ENCODE data around the gene CLIC4.

The CLIC4 gene

DNA sequence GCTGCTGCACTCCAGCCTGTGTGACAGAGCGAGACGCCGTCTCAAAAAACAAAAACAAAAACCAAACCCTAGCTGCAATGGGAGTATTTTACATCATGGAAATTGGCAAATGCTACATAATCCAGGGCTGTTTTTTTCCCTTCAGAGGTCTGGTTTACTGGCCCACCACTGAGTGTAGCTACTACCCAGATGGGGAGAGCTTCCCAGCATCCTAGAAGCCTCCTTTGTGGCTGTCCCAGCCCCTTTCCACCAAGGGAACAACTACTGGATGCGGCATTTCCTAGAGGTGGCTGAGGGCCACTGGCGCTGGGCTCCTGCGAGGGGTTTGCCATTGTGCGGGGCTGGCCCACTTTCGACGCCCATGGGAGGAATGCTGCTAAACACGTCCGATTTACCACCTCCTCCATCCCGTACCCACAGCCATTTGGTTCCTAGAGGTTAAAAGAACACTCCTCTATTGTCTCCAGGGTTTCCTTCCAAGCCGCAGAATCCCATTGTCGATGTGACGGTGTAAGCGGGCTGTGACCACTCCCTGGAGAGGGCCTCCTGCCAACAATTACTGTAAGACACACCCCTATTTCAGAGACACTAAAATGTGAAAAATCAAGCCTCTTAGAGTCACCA is 129.5 kb downstream of the CLIC4 start:
- no peak for DNase-seq (ENCODE audit: low read depth, low spot score)
- TF ChIP-seq, protein P1, sequence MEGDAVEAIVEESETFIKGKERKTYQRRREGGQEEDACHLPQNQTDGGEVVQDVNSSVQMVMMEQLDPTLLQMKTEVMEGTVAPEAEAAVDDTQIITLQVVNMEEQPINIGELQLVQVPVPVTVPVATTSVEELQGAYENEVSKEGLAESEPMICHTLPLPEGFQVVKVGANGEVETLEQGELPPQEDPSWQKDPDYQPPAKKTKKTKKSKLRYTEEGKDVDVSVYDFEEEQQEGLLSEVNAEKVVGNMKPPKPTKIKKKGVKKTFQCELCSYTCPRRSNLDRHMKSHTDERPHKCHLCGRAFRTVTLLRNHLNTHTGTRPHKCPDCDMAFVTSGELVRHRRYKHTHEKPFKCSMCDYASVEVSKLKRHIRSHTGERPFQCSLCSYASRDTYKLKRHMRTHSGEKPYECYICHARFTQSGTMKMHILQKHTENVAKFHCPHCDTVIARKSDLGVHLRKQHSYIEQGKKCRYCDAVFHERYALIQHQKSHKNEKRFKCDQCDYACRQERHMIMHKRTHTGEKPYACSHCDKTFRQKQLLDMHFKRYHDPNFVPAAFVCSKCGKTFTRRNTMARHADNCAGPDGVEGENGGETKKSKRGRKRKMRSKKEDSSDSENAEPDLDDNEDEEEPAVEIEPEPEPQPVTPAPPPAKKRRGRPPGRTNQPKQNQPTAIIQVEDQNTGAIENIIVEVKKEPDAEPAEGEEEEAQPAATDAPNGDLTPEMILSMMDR (IDR thresholded peaks at IDR 0.05; ENCODE audit: insufficient read depth, low read length, missing control alignments) = no peak
- ChIA-PET POLR2A (interaction anchor here (1.0 kb wide), 1 partner anchor 13 kb away, joined by 3 read pairs; no protein-coding TSS in a partner anchor), CTCF (interaction anchor here (0.6 to 1.9 kb wide), 4 partner anchors 9 to 186 kb away, joined by 3 to 4 read pairs (median 3); no protein-coding TSS in a partner anchor)
- H3K4me3 ChIP-seq (ENCODE audit: low read depth, low read length) = no peak overlapping the region

DNA sequence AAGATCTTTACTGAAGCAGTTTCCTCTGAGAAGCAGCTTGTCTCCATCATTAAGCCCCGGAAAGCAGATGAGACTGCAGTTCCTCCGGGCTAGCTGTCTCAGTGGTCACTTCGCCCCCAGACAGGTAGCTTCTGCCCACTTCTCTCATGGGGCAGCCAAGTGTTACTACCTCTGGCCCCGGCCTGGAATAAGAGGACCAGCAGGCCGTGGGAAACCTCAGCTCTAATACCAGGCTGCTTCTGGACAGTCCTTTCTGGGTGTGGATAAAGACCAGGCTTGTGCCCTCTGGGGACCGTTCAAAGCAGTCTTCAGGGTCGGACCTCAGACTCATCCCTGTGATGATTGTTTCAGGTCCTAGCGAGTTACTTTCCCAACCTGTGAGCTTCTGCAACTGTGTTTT is 130.0 kb downstream of the CLIC4 start:
- ChIA-PET POLR2A (no interaction called here), CTCF (interaction anchor here (0.8 to 1.9 kb wide), 3 partner anchors 23 to 330 kb away, joined by 3 to 4 read pairs (median 3); no protein-coding TSS in a partner anchor)
- TF ChIP-seq, protein P1 (IDR thresholded peaks at IDR 0.05; ENCODE audit: insufficient read depth, low read length, missing control alignments) = no peak
- DNase-seq (ENCODE audit: low read depth, low spot score) = no peak
- no peak overlapping the region for H3K4me3 ChIP-seq (ENCODE audit: low read depth, low read length)

DNA sequence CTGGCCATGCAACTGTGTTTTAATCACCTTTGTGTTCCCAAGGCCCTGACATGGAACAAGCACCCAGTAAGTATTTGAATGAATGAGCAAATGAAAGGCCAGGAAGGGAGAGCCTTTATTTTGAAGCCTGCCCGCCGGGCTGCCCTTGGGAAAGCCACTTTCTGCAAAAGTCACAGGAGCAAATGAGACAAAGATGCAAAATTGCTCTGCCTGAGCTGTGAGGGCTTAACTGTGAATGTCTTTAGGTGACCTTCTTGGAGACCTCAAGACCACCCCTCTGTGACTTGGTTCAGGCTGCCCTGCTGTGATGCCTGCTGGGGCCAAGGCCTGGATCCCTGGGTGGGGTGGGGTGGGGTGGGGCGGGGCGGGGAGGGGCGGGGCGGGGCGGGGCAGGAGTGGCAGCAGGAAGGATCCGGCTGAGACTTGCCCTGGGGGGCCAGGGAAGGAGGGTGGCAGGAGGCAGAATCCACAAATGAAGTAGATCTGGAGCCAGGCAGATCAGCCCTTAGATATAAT is 130.8 kb downstream of the CLIC4 start:
- POLR2A ChIA-PET = no interaction called here
- TF ChIP-seq, protein P1 (IDR thresholded peaks at IDR 0.05; ENCODE audit: insufficient read depth, low read length, missing control alignments) = no peak
- DNase-seq (ENCODE audit: low read depth, low spot score) = no peak

DNA sequence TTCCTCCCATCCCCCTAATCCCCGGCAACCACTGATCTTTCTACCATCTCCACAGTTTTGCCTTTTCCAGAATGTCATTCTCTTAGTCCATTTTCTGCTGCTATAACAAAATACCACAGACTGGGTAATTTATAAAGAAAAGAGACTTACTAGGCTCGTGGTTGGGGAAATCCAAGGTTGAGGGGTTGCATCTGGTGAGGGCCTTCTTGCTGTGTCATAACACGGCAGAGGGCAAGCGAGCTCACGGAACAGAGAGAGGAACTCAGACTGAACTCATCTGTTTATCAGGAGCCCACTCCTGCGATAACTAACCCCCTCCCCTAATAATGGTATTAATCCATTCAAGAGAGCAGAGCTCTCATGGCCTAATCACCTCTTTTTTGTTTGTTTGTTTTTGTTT is 132.8 kb downstream of the CLIC4 start:
- TF ChIP-seq, protein P1 (IDR thresholded peaks at IDR 0.05; ENCODE audit: insufficient read depth, low read length, missing control alignments) = no peak
- no peak overlapping the region for H3K4me3 ChIP-seq (ENCODE audit: low read depth, low read length)
- no peak for DNase-seq (ENCODE audit: low read depth, low spot score)
- CTCF ChIA-PET = interaction anchor here (2.8 kb wide), 1 partner anchor 20 kb away, joined by 17 read pairs; no protein-coding TSS in a partner anchor
- POLR2A ChIA-PET = no interaction called here

More for the DNA sequence above, 130.8 kb downstream of the CLIC4 start:
- H3K4me3 ChIP-seq (ENCODE audit: low read depth, low read length) = no peak overlapping the region
- CTCF ChIA-PET = interaction anchor here (0.8 kb wide), 1 partner anchor 329 kb away, joined by 3 read pairs; no protein-coding TSS in a partner anchor

DNA sequence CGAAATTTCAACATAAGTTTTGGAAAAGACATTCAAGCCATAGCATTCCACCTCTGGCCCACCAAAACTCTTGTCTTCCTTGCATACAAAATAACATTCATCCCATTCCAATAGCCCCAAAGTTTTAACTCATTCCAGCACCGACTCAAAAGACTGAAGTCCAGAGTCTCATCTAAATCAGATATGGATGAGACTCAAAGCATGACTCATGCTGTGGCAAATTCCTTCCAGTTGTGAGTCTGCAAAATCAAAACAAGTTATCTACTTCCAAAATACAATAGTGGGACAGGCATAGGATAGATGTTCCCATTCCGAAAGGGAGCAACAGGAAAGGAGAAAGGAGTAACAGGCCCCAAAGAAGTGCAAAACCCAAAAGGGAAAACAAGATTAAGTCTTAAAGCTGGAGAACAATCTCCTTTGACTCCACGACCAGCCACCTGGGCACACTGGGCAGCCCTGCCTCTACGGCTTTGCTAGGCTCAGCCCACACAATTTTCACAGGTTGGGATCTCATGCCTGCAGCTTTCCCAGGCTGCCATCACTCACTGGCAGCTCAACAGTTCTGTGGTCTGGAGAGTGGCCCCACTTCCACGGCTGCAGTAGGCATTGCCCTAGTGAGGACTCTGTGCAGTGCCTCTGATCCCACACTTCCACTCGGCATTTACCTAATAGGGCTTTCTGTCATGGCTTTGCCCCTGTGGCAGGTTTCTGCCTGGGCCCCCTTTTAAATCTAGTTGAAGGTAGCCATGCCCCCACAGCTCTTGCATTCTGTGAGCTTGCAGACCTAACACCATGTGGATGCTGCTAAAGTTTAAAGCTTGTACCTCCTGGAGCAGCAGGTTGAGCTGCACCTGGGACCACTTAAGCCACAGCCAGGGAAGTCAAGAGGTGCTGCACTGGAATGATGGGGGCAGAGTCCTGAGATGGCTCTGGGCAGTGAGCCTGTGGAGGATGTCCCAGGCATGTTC is 133.8 kb downstream of the CLIC4 start:
- POLR2A ChIA-PET = interaction anchor here (0.6 kb wide), 1 partner anchor 134 kb away, joined by 3 read pairs; the partner anchor contains the start of gene CLIC4
- CTCF ChIA-PET = interaction anchor here (0.5 to 2.8 kb wide), 4 partner anchors 9 to 34 kb away, joined by 3 to 17 read pairs (median 4); no protein-coding TSS in a partner anchor
- no peak overlapping the region for H3K4me3 ChIP-seq (ENCODE audit: low read depth, low read length)
- peak; percentile 21 for DNase-seq (ENCODE audit: low read depth, low spot score)
- TF ChIP-seq, protein P1 (IDR thresholded peaks at IDR 0.05; ENCODE audit: insufficient read depth, low read length, missing control alignments) = no peak
